SJCRH30 (cell line): Measurements from ENCODE around the gene FCRL3. TPM values are rescaled to one million over a fixed set of nuclear protein-coding genes. Genes with fewer than 3 reads are reported as not detected.
"Not testable (repeated sequence)": the region's sequence is repeated elsewhere in the genome, so short reads cannot be mapped to it uniquely, and the experiment has no call there.

Experiments
- DNase-seq, 2 experiments: peaks; one replicate each; pipeline ENCODE4 v3.0.0-alpha.2; 2015 to 2020
- H3K27ac ChIP-seq: fragments of 250-450 bp; sonication (Bioruptor Pico); 2 replicates; pipeline ENCODE4 v1.5.1; 2020; ENCODE audit warnings: mild to moderate bottlenecking, moderate library complexity
- H3K27me3 ChIP-seq: fragments of 250-450 bp; sonication (Bioruptor Pico); 2 replicates; pipeline ENCODE4 v1.5.1; 2020; ENCODE audit warnings: mild to moderate bottlenecking, moderate library complexity
- H3K36me3 ChIP-seq: fragments of 250-450 bp; sonication (Bioruptor Pico); 2 replicates; pipeline ENCODE4 v1.5.1; 2020; ENCODE audit warnings: mild to moderate bottlenecking, moderate library complexity
- H3K4me1 ChIP-seq: fragments of 250-450 bp; sonication (Bioruptor Pico); 2 replicates; pipeline ENCODE4 v1.5.1; 2020; ENCODE audit warnings: mild to moderate bottlenecking, moderate library complexity
- H3K4me3 ChIP-seq: fragments of 250-450 bp; sonication (Bioruptor Pico); 2 replicates; pipeline ENCODE4 v1.5.1; 2020; ENCODE audit warnings: mild to moderate bottlenecking, moderate library complexity
- H3K9me3 ChIP-seq: fragments of 250-450 bp; sonication (Bioruptor Pico); replicated peaks from 2 replicates; pipeline ENCODE4 v1.5.1; 2020; ENCODE audit warnings: mild to moderate bottlenecking, moderate library complexity
- total RNA-seq: library from RNA; depleted of rRNA; stranded (reverse); fragments of >200 nt; shearing (Covaris generic); gene quantifications from 2 replicates; pipeline ENCODE4 v1.2.3, GENCODE V29; 2014; rRNA removed

FCRL3 gene, protein sequence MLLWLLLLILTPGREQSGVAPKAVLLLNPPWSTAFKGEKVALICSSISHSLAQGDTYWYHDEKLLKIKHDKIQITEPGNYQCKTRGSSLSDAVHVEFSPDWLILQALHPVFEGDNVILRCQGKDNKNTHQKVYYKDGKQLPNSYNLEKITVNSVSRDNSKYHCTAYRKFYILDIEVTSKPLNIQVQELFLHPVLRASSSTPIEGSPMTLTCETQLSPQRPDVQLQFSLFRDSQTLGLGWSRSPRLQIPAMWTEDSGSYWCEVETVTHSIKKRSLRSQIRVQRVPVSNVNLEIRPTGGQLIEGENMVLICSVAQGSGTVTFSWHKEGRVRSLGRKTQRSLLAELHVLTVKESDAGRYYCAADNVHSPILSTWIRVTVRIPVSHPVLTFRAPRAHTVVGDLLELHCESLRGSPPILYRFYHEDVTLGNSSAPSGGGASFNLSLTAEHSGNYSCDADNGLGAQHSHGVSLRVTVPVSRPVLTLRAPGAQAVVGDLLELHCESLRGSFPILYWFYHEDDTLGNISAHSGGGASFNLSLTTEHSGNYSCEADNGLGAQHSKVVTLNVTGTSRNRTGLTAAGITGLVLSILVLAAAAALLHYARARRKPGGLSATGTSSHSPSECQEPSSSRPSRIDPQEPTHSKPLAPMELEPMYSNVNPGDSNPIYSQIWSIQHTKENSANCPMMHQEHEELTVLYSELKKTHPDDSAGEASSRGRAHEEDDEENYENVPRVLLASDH
- total RNA-seq = not detected in 2 replicates

DNA sequence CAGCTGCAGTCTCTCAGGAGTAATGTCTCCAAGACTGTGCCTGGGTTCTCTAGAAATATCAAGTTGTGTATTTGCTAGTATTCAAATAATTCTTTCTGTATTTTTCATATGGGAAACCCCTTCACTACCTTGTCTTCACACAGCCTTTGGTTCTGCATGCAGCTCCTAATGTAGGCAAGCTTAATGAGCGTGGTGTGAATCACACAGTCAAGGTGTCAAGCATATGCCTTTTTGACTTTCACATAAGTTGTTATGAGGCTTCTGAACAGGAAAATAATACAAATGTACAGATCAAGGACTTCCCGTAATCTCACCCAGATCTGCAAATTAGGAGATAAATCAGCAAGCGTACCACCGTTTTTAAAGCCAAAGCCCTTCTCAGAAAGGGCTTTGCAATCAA is at the start of gene FCRL3:
Gene FCRL3 (minus strand): TSS at position 38 of the 400 bp plus-strand sequence. CDS start 280 bp downstream, outside the sequence.
- H3K27ac ChIP-seq = no peak within 1 kb of the TSS
- H3K27me3 ChIP-seq = no peaks in the 10 kb centered on the region; the same call in 1 of the 2 replicates
- no peak for DNase-seq
- no peaks in the 10 kb centered on the region for H3K36me3 ChIP-seq
- H3K4me3 ChIP-seq = no peak within 1 kb of the TSS
- H3K9me3 ChIP-seq = no peaks in the 10 kb centered on the region
- no peaks in the 10 kb centered on the region for H3K4me1 ChIP-seq

DNA sequence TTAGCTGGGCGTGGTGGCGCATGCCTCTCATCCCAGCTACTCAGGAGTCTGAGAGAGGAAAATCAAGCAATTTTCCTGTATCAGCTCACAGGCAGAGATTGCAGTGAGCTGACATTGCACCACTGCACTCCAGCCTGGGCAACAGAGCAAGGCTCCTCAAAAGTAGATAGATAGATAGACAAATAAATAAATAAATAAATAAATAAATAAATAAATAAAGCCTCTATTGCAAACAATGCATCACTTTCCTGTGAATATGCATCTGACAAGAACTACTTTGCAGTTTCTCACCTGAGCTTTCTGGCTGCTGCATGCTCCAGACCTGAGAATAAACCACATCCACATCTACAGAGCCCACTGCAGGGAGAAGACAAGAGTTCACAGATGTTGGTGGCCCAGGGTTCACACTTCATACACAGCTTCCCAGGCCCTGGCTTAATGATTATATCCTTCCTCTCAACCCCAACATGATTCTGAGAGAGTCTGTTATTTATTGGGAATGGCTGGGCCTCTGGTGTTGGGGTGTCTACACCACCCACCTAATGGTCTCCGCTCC is 47.8 kb upstream of the FCRL3 start:
- H3K27me3 ChIP-seq = no peaks in the 10 kb centered on the region
- H3K9me3 ChIP-seq = no peaks in the 10 kb centered on the region
- DNase-seq = no peak
- H3K4me3 ChIP-seq = no peak overlapping the region
- H3K4me1 ChIP-seq = no peaks in the 10 kb centered on the region
- H3K36me3 ChIP-seq = no peaks in the 10 kb centered on the region
- no peak overlapping the region for H3K27ac ChIP-seq

- H3K27ac ChIP-seq = no peak overlapping the region
- no peaks in the 10 kb centered on the region for H3K36me3 ChIP-seq
- H3K27me3 ChIP-seq = no peaks in the 10 kb centered on the region
- H3K4me1 ChIP-seq = no peaks in the 10 kb centered on the region
- no peaks in the 10 kb centered on the region for H3K9me3 ChIP-seq
- no peak overlapping the region for H3K4me3 ChIP-seq
- DNase-seq = no peak
Observed at GRCh38 chr1:157739229-157739901, 38.8 kb upstream of the FCRL3 start.

DNA sequence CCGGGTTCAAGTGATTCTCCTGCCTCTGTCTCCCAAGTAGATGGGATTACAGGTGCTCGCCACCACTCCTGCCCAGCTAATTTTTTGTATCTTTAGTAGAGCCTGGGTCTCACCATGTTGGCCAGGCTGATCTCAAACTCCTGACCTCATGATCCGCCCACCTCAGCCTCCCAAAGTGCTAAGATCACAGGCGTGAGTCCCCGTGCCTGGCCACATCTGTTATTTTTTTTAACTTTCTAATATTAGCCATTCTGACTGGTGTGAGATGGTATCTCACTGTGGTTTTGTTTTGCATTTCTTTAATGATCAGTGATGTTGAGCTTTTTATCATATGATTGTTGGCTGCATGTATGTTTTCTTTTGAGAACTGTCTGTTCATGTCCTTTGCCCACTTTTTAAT is 35.4 kb upstream of the FCRL3 start:
- not testable (repeated sequence) for H3K27me3 ChIP-seq, DNase-seq

DNA sequence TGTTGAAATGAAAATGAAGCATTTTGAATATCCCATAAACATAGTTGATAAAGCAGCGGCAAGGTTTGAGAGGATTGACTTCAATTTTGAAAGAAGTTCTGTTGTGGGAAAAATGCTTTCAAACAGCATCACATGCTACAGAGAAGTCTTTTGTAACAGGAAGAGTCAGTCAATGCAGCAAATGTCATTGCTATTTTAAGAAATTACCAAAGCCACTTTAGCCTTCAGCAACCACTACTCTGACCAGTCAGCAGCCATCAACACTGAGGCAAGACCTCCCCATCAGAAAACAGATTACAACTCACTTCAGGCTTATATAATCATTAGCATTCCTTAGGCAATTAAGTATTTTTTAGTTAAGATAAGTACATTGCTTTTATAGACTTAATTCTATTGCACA is 33.8 kb upstream of the FCRL3 start:
- no peak for DNase-seq
- Histone ChIP-seq H3K27me3 (no peaks in the 10 kb centered on the region), H3K4me3 (no peak overlapping the region), H3K9me3 (no peaks in the 10 kb centered on the region), H3K36me3 (no peaks in the 10 kb centered on the region), H3K27ac (no peak overlapping the region), H3K4me1 (no peaks in the 10 kb centered on the region)

More for the DNA sequence above, 35.4 kb upstream of the FCRL3 start:
- H3K4me1 ChIP-seq, H3K4me3 ChIP-seq, H3K9me3 ChIP-seq, H3K27ac ChIP-seq, H3K36me3 ChIP-seq: not testable (repeated sequence)

DNA sequence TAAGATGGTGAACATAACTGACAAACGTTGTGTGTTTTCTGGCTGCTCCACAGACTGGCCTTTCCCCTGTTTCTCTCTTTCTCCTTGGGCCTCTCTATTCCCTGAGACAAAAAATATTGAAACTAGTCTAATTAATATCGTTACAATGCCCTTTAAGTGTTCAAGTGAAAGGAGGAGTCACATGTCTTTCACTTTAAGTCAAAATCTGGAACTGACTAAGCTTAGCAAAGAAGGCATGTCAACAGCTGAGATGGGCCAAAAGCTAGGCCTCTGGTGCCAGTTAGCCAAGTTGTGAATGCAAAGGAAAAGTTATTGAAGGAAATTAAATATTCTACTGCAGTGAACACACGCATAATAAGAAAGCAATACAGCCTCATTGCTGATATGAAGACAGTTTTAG is 32.2 kb upstream of the FCRL3 start:
- no peaks in the 10 kb centered on the region for H3K36me3 ChIP-seq
- H3K4me3 ChIP-seq = no peak overlapping the region
- no peak overlapping the region for H3K27ac ChIP-seq
- no peaks in the 10 kb centered on the region for H3K4me1 ChIP-seq
- no peak for DNase-seq
- H3K27me3 ChIP-seq = no peaks in the 10 kb centered on the region
- H3K9me3 ChIP-seq = no peaks in the 10 kb centered on the region

DNA sequence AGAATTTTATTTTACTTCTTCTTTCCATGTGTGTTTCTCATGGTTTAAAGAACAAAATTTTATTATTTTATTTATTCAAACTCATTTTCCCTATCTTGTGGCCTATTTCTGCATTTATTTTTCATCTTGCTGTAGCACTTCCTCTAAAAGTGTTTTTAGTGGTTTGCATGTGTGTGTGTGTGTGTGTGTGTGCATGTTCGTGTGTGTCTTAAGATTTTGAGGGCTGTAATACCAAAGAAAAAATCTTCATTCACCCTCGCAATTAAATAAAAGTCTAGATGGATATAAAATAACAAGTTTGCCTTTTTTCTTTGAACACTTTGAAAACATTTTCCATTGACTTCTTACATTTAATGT is 24.6 kb upstream of the FCRL3 start:
- no peaks in the 10 kb centered on the region for H3K9me3 ChIP-seq
- no peak overlapping the region for H3K4me3 ChIP-seq
- no peaks in the 10 kb centered on the region for H3K27me3 ChIP-seq
- no peak for DNase-seq
- H3K36me3 ChIP-seq = no peaks in the 10 kb centered on the region
- H3K27ac ChIP-seq = no peak overlapping the region
- H3K4me1 ChIP-seq = no peaks in the 10 kb centered on the region

- Histone ChIP-seq H3K36me3 (no peaks in the 10 kb centered on the region), H3K4me3 (no peak overlapping the region), H3K27ac (no peak overlapping the region), H3K27me3 (no peaks in the 10 kb centered on the region), H3K9me3 (no peaks in the 10 kb centered on the region), H3K4me1 (no peaks in the 10 kb centered on the region)
- no peak for DNase-seq
Observed at GRCh38 chr1:157724537-157725220, 24.1 kb upstream of the FCRL3 start.

DNA sequence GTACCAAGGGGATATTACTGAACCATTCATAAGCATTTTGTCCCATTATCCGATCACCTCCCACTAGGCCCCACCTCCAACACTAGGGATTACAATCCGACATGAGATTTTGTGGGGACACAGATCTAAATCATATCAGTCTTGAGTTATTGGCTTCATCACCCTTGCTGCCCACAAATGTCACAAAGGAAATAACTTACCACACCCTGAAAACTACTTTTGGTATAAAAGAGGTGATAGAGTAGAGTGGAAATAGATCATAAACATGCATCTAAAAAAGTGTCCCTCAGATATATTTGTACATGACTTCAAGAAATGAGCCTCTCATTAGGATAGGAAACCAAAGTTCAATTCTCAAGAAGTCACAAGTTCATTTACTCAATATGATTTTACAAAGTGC is 22.6 kb upstream of the FCRL3 start:
- DNase-seq = no peak
- Histone ChIP-seq H3K27me3 (no peaks in the 10 kb centered on the region), H3K36me3 (no peaks in the 10 kb centered on the region), H3K27ac (no peak overlapping the region), H3K4me3 (no peak overlapping the region), H3K9me3 (no peaks in the 10 kb centered on the region), H3K4me1 (no peaks in the 10 kb centered on the region)

- Histone ChIP-seq H3K27me3 (no peaks in the 10 kb centered on the region), H3K4me1 (no peaks in the 10 kb centered on the region), H3K36me3 (no peaks in the 10 kb centered on the region), H3K4me3 (no peak overlapping the region), H3K27ac (no peak overlapping the region), H3K9me3 (no peaks in the 10 kb centered on the region)
- no peak for DNase-seq
Observed at GRCh38 chr1:157721985-157722384, 21.4 kb upstream of the FCRL3 start.

DNA sequence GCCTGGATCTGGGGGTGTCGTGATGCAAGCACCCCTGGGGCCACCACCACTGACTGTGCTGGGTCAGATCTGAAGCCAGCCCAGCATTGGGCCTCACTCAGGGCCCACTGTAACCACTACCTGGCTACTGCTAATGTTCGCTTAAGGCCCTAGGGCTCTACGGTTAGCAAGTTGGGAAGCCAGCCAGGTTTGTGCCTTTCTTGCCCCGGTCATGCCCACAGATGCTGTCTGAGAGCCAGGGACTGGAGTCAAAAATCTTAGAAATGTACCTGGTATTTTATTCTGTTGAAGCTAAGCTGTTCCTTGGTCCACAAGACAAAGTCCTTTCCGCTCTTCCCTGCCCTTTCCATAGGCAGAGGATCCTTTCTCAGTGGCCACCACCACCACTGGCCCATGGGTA is 15.2 kb upstream of the FCRL3 start:
- no peaks in the 10 kb centered on the region for H3K27me3 ChIP-seq
- no peaks in the 10 kb centered on the region for H3K36me3 ChIP-seq
- DNase-seq = no peak
- H3K4me1 ChIP-seq = no peaks in the 10 kb centered on the region
- H3K9me3 ChIP-seq = no peaks in the 10 kb centered on the region
- no peak overlapping the region for H3K4me3 ChIP-seq
- no peak overlapping the region for H3K27ac ChIP-seq

- Histone ChIP-seq H3K4me3 (no peak overlapping the region), H3K9me3 (no peaks in the 10 kb centered on the region), H3K36me3 (no peaks in the 10 kb centered on the region), H3K27me3 (no peaks in the 10 kb centered on the region), H3K4me1 (no peaks in the 10 kb centered on the region), H3K27ac (no peak overlapping the region)
- DNase-seq = no peak
Observed at GRCh38 chr1:157711802-157712201, 11.2 kb upstream of the FCRL3 start.

- Histone ChIP-seq H3K4me3 (no peak overlapping the region), H3K27me3 (no peaks in the 10 kb centered on the region; the same call in 1 of the 2 replicates), H3K27ac (no peak overlapping the region), H3K4me1 (no peaks in the 10 kb centered on the region), H3K36me3 (no peaks in the 10 kb centered on the region), H3K9me3 (no peaks in the 10 kb centered on the region)
- no peak for DNase-seq
Observed at GRCh38 chr1:157704878-157705277, 4.3 kb upstream of the FCRL3 start.

GRCh38 chr1:157703981-157704380 is 3.4 kb upstream of the FCRL3 start:
- no peak for DNase-seq
- H3K36me3 ChIP-seq = no peaks in the 10 kb centered on the region
- no peaks in the 10 kb centered on the region for H3K4me1 ChIP-seq
- no peak overlapping the region for H3K27ac ChIP-seq
- H3K9me3 ChIP-seq = no peaks in the 10 kb centered on the region
- no peak overlapping the region for H3K4me3 ChIP-seq
- no peaks in the 10 kb centered on the region; the same call in 1 of the 2 replicates for H3K27me3 ChIP-seq
